K562 (cell line): ENCODE results near the gene FMNL2. TPM values are rescaled to one million over a fixed set of nuclear protein-coding genes. Genes with fewer than 3 reads are reported as not detected.

Experiments
- ATAC-seq: fragments of 200-7000 bp; cut with Tn5 transposase; 3 replicates; pipeline ENCODE4 v1.9.1; 2020; ENCODE audit warnings: moderate library complexity
- BruUV-seq: library from RNA; stranded (reverse); fragments of 400-500 nt; replicated peaks from 2 replicates; lab custom pipeline; 2021; lab: Mats Ljungman, UMichigan
- CTCF ChIA-PET: fragments of 300-600 bp; formaldehyde crosslinking; extraction: SDS; loops from one replicate; lab custom pipeline; 2021; ENCODE audit warnings: low intra/inter-chr PET ratio; lab: Yijun Ruan, JAX
- POLR2A ChIA-PET: fragments of 300-600, 350-650 bp; sonication (Branson Sonifier 250); formaldehyde crosslinking; extraction: SDS; loops from one replicate; lab custom pipeline; 2021; ENCODE audit warnings: antibody characterized with exemption, inconsistent platforms; lab: Yijun Ruan, JAX
- DNase-seq, 4 experiments: peaks; one replicate each; pipeline versions ENCODE4 v3.0.0 to v3.0.0-alpha.2; 2011 to 2018; ENCODE audit warnings: low spot score in 3 of 4, mixed read lengths in 3 of 4; ENCODE audit errors: extremely low read depth in 1 of 4
- FAIRE-seq: peaks from 2 replicates; lab custom pipeline; 2011; peaks lifted over from hg19 to GRCh38; lab: Jason Lieb, UNC
- H2AFZ ChIP-seq: 2 replicates; pipeline ENCODE4 v1.6.0; 2011; ENCODE audit warnings: low read depth, low read length, control low read depth, inconsistent platforms
- H3K27ac ChIP-seq: fragments of 200-600 bp; 3 replicates; pipeline ENCODE4 v1.8.0; 2011; ENCODE audit warnings: low read depth, mild to moderate bottlenecking, control low read depth, inconsistent platforms, low read length, moderate library complexity, mixed read lengths; ENCODE audit errors: extremely low read depth
- H3K27me3 ChIP-seq, 2 experiments: fragments of 300-600 bp in 1 of 2; 2 replicates in 1 of 2; 3 replicates in 1 of 2; pipeline versions ENCODE4 v1.6.0 to v1.8.0; 2011; ENCODE audit warnings: inconsistent platforms in 2 of 2, low read length in 2 of 2, mild to moderate bottlenecking in 1 of 2, mixed read lengths in 1 of 2, moderate library complexity in 1 of 2; ENCODE audit not compliant: control insufficient read depth in 2 of 2, insufficient read depth in 2 of 2
- H3K36me3 ChIP-seq: fragments of 300-600 bp; 3 replicates; pipeline ENCODE4 v1.8.0; 2011; ENCODE audit warnings: mild to moderate bottlenecking, low read length, inconsistent platforms; ENCODE audit not compliant: control insufficient read depth, insufficient read depth
- H3K4me1 ChIP-seq, 2 experiments: fragments of 200-600 bp in 1 of 2; replicated peaks in 1 of 2; 2 replicates in 1 of 2; 3 replicates in 1 of 2; pipeline versions ENCODE4 v1.5.1 to v1.8.0; 2011; ENCODE audit warnings: inconsistent platforms in 2 of 2, low read length in 2 of 2, mild to moderate bottlenecking in 1 of 2, mixed read lengths in 1 of 2, moderate library complexity in 1 of 2; ENCODE audit not compliant: control insufficient read depth in 2 of 2, insufficient read depth in 2 of 2
- H3K4me2 ChIP-seq: 2 replicates; pipeline ENCODE4 v1.6.1; 2011; ENCODE audit warnings: low read length, control low read depth, inconsistent platforms, mixed read lengths; ENCODE audit not compliant: insufficient read depth
- H3K4me3 ChIP-seq: fragments of 200-600 bp; sonication (generic), shearing (Covaris generic); 2 replicates; pipeline ENCODE4 v1.5.1; 2016; ENCODE audit warnings: control low read depth, inconsistent platforms
- H3K79me2 ChIP-seq: fragments of 200-600 bp; 3 replicates; pipeline ENCODE4 v1.8.0; 2011; ENCODE audit warnings: low read length, inconsistent platforms; ENCODE audit not compliant: control insufficient read depth, insufficient read depth
- H3K9ac ChIP-seq, 2 experiments: 2 replicates each; pipeline versions ENCODE4 v1.6.0 to v1.6.1; 2011; ENCODE audit warnings: low read depth in 2 of 2, low read length in 2 of 2, control low read depth in 1 of 2, inconsistent platforms in 1 of 2, mild to moderate bottlenecking in 1 of 2, mixed read lengths in 1 of 2; ENCODE audit not compliant: insufficient read depth in 1 of 2
- H3K9me1 ChIP-seq: one replicate; pipeline ENCODE4 v1.6.0; 2011; ENCODE audit warnings: inconsistent platforms, mild to moderate bottlenecking, low read length, moderate library complexity; ENCODE audit not compliant: control insufficient read depth, insufficient read depth
- H3K9me3 ChIP-seq: replicated peaks from 2 replicates; pipeline ENCODE4 v1.5.1; 2011; ENCODE audit warnings: low read depth, low read length, inconsistent platforms; ENCODE audit not compliant: control insufficient read depth, insufficient read depth
- H4K20me1 ChIP-seq: replicated peaks from 2 replicates; pipeline ENCODE4 v1.6.1; 2011; ENCODE audit warnings: low read length, inconsistent platforms, mixed read lengths; ENCODE audit not compliant: control insufficient read depth, insufficient read depth
- HDAC1 ChIP-seq, 2 experiments: fragments of 450-650 bp; IDR thresholded peaks; 2 replicates each; pipeline ENCODE4 v1.6.1; 2016 to 2017; ENCODE audit warnings: inconsistent platforms in 1 of 2, mild to moderate bottlenecking in 1 of 2, moderate library complexity in 1 of 2
- MEIS2 ChIP-seq: fragments of 450-650 bp; IDR thresholded peaks from 2 replicates; pipeline ENCODE4 v1.6.1; 2014; ENCODE audit warnings: mild to moderate bottlenecking; ENCODE audit not compliant: partially characterized antibody
- PTRF ChIP-seq: fragments of 450-650 bp; IDR thresholded peaks from 2 replicates; pipeline ENCODE4 v1.6.1; 2016; ENCODE audit warnings: mild to moderate bottlenecking, missing genetic modification characterization, missing compliant biosample characterization
- SPI1 ChIP-seq: IDR thresholded peaks from 2 replicates; pipeline ENCODE4 v1.6.1; 2011; ENCODE audit warnings: low read depth, low read length, control low read depth, borderline replicate concordance
- XRCC4 ChIP-seq: IDR thresholded peaks from one replicate; pipeline ENCODE4 v1.6.1; 2011; ENCODE audit not compliant: insufficient read depth, insufficient read length; ENCODE audit errors: extremely low read depth
- ZNF165 ChIP-seq: fragments of 250-450 bp; sonication (Bioruptor Pico); IDR thresholded peaks from 2 replicates; pipeline ENCODE4 v1.4.0; 2020; ENCODE audit warnings: borderline replicate concordance
- ZNF395 ChIP-seq: fragments of 200-800 bp; sonication (Bioruptor generic); IDR thresholded peaks from 2 replicates; pipeline ENCODE4 v1.6.1; 2017; ENCODE audit warnings: missing genetic modification characterization, missing compliant biosample characterization
- ZNF699 ChIP-seq: fragments of 250-450 bp; sonication (Bioruptor Pico); IDR thresholded peaks from 2 replicates; pipeline ENCODE4 v1.8.0; 2021; ENCODE audit warnings: mild to moderate bottlenecking, moderate library complexity; ENCODE audit not compliant: insufficient replicate concordance
- WGBS: fragments of 100-300 bp; shearing (Covaris generic); methylation state at CpG from one replicate; pipeline ENCODE4 v1.1.6; 2016; ENCODE audit warnings: low coverage, mixed read lengths; ENCODE audit not compliant: insufficient coverage; ENCODE audit errors: missing lambda C conversion rate; 5-methylcytosine and 5-hydroxymethylcytosine counted together
- in situ Hi-C: fragments of 300-500 bp; cut with MboI; formaldehyde crosslinking; loops from 4 replicates; pipeline ENCODE4 v1.15.0; 2018; ENCODE audit warnings: inconsistent platforms, mixed read lengths
- intact Hi-C: fragments of 100-400 bp; cut with micrococcal nuclease; formaldehyde crosslinking; loops from 2 replicates; pipeline ENCODE4 v1.14.2; 2022
- polyA plus RNA-seq, 8 experiments: library from polyadenylated mRNA; depleted of rRNA in 4 of 8; stranded (reverse) in 5 of 8; unstranded in 3 of 8; fragments of >200 nt; fragmentation: Nextera tagmentation in 2 of 8; fragmentation: Illumina TruSeq in 1 of 8; extraction: Ambion mirVana in 2 of 8; extraction: Trizol in 1 of 8; gene quantifications; 2 replicates each; pipeline versions ENCODE4 v1.2.1 to v1.2.3, GENCODE V29; 2011 to 2014; ENCODE audit warnings: inconsistent platforms in 1 of 8, missing spikeins in 1 of 8
- total RNA-seq, 7 experiments: library from RNA; depleted of rRNA in 6 of 7; stranded (reverse); fragments of >200 nt in 6 of 7; fragmentation: Illumina TruSeq in 2 of 7; extraction: Trizol in 2 of 7; gene quantifications; 2 replicates each; pipeline versions ENCODE4 v1.2.1 to v1.2.3, GENCODE V29; 2011 to 2021; ENCODE audit warnings: low replicate concordance in 1 of 7
- TF ChIP-seq, protein P1 (sequence below): fragments of 200-400 bp; formaldehyde crosslinking; IDR thresholded peaks from 2 replicates; pipeline ENCODE4 v1.6.1; 2017; ENCODE audit warnings: mild to moderate bottlenecking, low read depth, low read length, moderate library complexity
- TF ChIP-seq, protein P2 (sequence below): sonication (generic); formaldehyde crosslinking; IDR thresholded peaks from 2 replicates; pipeline ENCODE4 v1.8.1; 2022; ENCODE audit warnings: missing genetic modification reagents
- TF ChIP-seq, protein P3 (sequence below), 3 experiments: fragments of 200-800 bp in 1 of 3; fragments of 250-450 bp in 1 of 3; fragments of 450-650 bp in 1 of 3; sonication (Bioruptor Pico) in 1 of 3; sonication (Bioruptor generic) in 1 of 3; formaldehyde crosslinking in 1 of 3; IDR thresholded peaks; 2 replicates each; pipeline versions ENCODE4 v1.6.1 to v1.8.0; 2016 to 2022; ENCODE audit warnings: mild to moderate bottlenecking in 2 of 3, missing genetic modification characterization in 2 of 3, missing compliant biosample characterization in 1 of 3, moderate library complexity in 1 of 3

The FMNL2 gene
- total and polyA plus RNA-seq, 9 of the 15 experiments (the other 6 are each of a cell fraction or from before 2014, with no cell fraction given) = 0.15 to 0.49 (median 0.24) TPM; not detected in 1

DNA sequence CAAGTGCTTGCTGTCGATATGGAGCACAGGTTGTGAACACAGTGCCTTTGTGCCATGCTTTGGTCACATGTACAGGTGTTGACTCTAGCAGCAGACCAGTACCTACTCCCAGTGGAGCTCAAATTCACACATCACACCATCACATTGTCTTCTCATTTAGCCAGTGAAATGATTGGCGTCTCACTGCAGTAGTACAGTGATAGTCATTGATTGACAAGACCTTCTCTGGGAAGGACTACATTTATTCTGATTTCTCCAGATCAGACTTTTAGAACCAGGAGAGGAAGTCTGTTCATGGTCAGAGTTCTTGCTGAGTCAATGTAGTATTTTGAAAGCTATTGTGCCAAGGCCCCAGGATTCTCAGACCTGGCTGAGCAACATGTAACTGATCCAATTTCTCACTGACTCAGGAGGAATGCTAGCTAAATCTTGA lies 75.2 kb downstream of the FMNL2 start:
- Histone ChIP-seq H3K27me3 (no peaks in the 10 kb centered on the region), H3K27ac (no peak overlapping the region), H3K9ac (no peak overlapping the region), H3K9me1 (no peaks in the 10 kb centered on the region), H3K4me3 (no peak overlapping the region), H3K4me2 (no peak overlapping the region), H3K9me3 (no peaks in the 10 kb centered on the region), H2AFZ (no peak overlapping the region), H3K4me1 (no peaks in the 10 kb centered on the region), H3K36me3 (no peaks in the 10 kb centered on the region), H4K20me1 (no peaks in the 10 kb centered on the region), H3K79me2 (no peaks in the 10 kb centered on the region)
- FAIRE-seq (no peak), ATAC-seq (no peak), DNase-seq (no peak)
- intact Hi-C loops = no loop called here
- ChIA-PET POLR2A (interaction anchor here (1.5 kb wide), 1 partner anchor 14 kb away, joined by 5 read pairs; no protein-coding TSS in a partner anchor), CTCF (no interaction called here)
- in situ Hi-C loops = no loop called here
- BruUV-seq = no TSS peak
- WGBS = 6% methylated on average over 2 of the region's 2 CpGs
- TF ChIP-seq, protein P1, sequence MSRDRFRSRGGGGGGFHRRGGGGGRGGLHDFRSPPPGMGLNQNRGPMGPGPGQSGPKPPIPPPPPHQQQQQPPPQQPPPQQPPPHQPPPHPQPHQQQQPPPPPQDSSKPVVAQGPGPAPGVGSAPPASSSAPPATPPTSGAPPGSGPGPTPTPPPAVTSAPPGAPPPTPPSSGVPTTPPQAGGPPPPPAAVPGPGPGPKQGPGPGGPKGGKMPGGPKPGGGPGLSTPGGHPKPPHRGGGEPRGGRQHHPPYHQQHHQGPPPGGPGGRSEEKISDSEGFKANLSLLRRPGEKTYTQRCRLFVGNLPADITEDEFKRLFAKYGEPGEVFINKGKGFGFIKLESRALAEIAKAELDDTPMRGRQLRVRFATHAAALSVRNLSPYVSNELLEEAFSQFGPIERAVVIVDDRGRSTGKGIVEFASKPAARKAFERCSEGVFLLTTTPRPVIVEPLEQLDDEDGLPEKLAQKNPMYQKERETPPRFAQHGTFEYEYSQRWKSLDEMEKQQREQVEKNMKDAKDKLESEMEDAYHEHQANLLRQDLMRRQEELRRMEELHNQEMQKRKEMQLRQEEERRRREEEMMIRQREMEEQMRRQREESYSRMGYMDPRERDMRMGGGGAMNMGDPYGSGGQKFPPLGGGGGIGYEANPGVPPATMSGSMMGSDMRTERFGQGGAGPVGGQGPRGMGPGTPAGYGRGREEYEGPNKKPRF = no peak
- TF ChIP-seq XRCC4 (no peak), HDAC1 (IDR thresholded peaks at IDR 0.05) (no peak), PTRF (tag) (no peak), ZNF699 (CRISPR knock-in tag) (no peak), ZNF395 (CRISPR knock-in tag) (no peak), SPI1 (no peak), ZNF165 (no peak), MEIS2 (no peak)
- TF ChIP-seq, protein P2, sequence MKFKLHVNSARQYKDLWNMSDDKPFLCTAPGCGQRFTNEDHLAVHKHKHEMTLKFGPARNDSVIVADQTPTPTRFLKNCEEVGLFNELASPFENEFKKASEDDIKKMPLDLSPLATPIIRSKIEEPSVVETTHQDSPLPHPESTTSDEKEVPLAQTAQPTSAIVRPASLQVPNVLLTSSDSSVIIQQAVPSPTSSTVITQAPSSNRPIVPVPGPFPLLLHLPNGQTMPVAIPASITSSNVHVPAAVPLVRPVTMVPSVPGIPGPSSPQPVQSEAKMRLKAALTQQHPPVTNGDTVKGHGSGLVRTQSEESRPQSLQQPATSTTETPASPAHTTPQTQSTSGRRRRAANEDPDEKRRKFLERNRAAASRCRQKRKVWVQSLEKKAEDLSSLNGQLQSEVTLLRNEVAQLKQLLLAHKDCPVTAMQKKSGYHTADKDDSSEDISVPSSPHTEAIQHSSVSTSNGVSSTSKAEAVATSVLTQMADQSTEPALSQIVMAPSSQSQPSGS (CRISPR knock-in tag) = no peak
- TF ChIP-seq, protein P3, sequence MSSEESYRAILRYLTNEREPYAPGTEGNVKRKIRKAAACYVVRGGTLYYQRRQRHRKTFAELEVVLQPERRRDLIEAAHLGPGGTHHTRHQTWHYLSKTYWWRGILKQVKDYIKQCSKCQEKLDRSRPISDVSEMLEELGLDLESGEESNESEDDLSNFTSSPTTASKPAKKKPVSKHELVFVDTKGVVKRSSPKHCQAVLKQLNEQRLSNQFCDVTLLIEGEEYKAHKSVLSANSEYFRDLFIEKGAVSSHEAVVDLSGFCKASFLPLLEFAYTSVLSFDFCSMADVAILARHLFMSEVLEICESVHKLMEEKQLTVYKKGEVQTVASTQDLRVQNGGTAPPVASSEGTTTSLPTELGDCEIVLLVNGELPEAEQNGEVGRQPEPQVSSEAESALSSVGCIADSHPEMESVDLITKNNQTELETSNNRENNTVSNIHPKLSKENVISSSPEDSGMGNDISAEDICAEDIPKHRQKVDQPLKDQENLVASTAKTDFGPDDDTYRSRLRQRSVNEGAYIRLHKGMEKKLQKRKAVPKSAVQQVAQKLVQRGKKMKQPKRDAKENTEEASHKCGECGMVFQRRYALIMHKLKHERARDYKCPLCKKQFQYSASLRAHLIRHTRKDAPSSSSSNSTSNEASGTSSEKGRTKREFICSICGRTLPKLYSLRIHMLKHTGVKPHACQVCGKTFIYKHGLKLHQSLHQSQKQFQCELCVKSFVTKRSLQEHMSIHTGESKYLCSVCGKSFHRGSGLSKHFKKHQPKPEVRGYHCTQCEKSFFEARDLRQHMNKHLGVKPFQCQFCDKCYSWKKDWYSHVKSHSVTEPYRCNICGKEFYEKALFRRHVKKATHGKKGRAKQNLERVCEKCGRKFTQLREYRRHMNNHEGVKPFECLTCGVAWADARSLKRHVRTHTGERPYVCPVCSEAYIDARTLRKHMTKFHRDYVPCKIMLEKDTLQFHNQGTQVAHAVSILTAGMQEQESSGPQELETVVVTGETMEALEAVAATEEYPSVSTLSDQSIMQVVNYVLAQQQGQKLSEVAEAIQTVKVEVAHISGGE (CRISPR knock-in tag; IDR thresholded peaks at IDR 0.05) = no peak
